Activated effector memory CD4-positive, alpha-beta T cell treated with anti-CD3 and anti-CD28 coated beads, Interleukin-2, amount 50 U/mL, for 16 hours (primary cell): ENCODE data around the gene ZFYVE28.

Source experiments
- DNase-seq: peaks from one replicate; pipeline ENCODE4 v3.0.0-alpha.2; 2020

The ZFYVE28 gene

DNA sequence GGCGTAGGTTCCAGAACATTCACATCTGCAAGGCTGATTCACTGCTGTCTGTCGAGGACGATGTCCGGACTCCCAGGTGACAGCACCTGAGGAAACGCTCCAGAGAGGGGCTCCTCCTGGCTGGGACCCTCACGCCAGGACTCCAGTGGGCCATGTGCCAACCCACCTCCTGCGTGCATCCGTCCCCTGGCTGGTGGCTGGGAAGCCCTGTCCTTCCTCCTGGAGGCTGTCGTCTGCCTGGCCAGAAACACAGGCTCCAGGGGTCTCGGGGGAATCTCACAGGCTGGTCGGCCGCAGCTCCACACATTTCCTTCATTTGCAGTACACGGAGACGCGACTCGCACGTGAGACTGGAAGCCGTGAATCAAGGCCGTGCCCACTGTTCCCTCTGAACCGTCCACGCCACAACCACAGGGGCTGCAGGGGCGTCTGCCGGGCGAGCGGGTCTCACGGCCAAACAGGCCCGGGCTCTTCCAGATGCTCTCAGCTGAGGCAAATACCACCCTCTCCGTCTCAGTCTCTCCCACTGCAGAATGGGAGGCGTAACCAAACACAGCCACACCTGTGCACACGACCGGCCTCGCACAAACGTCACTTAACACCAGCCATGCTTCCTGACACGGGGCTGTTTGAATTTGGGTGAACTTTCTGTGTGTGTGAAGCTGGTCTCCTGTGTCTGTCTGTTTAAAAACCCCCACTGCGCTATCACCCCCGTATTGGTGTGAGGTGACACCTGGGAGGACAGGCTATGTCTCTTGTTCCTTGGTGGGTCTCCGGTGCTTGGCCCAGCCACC, 117.8 kb downstream of the ZFYVE28 start:
- DNase-seq, result peak; percentile 59

DNA sequence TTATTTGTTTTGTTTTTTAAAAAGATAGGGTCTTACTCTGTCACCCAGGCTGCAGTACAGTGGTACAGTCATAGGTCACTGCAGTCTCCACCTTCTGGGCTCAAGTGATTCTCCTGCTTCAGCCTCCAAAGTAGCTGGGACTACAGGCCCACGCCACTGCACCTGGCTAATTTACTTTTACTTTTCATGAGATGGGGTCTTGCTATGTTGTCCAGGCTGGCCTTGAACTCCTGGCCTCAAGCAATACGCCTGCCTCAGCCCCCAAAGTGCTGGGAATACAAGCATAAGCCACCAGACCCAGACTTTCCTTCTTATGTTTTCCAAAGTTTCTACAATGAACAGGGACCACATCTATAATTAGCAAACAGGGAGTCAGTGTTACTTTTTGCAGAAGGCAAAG, 118.7 kb downstream of the ZFYVE28 start:
- DNase-seq, result peak; percentile 22

DNA sequence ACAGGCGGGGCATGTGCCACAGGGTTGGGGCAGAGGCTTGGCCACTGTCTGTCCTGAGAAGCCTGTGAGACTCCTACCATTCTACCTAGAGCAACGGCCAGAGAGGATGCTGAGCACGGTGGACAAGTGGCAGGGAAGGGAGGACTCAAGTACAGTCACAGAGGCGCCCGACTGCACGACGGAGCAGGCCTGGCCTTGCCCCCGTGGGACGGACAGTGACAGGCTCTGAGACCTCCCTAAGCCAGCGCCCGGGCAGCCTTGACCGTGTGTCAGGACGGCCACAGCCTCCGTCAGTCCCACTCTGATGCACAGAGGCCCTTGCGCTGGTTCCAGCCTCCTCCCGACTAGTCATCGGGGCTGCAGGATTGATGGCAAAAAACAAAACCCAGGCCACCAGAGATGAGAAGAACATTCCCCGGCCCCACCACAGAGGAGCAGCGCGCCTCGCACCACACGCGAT, 119.9 kb downstream of the ZFYVE28 start:
- DNase-seq, result peak; percentile 51

DNA sequence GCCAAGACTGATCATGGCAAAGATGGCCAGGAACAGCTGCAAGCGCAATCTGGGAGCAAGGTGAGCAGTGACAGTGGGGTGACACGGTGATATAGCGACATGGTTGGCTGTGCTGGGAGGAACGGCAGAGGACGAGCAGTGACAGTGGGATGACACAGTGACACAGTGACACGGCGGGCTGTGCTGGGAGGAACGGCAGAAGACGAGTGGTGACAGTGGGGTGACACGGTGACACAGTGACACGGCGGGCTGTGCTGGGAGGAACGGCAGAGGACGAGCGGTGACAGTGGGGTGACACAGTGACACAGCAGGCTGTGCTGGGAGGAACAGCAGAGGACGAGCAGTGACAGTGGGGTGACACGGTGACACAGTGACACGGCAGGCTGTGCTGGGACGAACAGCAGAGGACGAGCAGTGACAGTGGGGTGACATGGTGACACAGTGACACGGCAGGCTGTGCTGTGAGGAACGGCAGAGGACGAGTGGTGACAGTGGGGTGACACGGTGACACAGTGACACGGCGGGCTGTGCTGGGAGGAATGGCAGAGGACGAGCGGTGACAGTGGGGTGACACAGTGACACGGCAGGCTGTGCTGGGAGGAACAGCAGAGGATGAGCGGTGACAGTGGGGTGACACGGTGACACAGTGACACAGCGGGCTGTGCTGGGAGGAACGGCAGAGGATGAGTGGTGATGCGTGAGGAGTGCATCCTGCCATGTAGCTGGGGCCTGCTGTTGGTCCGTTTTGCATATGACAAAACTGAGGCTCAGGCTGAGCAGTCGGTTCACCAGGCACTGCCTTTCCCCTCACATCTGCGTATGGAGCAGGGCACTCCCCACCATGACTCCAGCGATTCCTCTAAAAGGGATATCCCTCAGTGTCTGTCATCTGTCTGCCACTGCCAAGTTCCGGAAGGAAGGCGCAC, 120.6 kb downstream of the ZFYVE28 start:
- DNase-seq, result peak; percentile 42

DNA sequence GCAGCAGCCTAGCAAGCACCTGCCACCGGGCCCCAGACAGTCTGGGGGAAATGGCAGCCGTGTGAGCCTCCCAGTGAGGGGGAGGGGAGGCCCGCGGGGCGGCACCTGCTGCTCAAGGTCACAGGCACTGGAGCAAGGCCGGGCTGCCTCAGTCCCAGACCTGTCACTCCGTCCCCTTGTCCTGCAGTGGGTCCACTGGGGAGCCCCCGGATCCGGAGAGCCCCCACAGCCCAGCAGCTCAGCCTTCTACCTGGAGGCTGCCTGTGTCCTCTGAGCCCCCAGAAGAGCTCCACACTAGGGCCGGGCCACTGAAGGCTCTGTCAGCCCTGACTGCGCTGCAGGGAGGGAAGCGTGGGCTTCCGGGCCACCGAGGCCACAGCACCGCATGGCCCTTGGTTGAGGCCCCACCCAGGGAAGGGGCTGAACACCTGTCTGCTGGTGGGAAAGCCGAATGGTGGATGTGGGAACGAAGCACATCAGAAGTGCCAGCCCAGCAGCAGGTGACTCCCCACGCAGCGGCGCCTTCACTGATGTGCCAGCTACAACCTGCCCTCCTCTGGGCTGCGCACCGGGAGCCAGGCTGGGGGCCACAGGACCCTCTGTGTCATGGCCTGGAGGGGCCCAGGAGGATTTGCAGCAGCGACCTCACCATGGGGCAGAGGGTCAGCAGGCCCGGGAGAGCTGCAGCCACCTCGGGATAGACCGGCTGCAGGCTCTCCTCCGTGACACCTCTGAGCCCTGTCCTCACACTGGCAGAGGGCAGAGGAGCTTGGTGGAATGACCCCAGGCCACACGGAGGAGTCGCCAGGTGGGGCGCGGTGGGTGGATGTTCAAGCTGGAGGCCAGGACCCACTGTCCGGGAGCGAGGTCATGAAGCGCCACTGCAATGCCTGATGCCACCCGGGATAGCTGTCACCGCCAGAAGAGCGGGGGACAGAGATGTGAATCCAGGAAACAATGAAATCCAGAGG, 121.5 kb downstream of the ZFYVE28 start:
- peak; percentile 58 for DNase-seq

DNA sequence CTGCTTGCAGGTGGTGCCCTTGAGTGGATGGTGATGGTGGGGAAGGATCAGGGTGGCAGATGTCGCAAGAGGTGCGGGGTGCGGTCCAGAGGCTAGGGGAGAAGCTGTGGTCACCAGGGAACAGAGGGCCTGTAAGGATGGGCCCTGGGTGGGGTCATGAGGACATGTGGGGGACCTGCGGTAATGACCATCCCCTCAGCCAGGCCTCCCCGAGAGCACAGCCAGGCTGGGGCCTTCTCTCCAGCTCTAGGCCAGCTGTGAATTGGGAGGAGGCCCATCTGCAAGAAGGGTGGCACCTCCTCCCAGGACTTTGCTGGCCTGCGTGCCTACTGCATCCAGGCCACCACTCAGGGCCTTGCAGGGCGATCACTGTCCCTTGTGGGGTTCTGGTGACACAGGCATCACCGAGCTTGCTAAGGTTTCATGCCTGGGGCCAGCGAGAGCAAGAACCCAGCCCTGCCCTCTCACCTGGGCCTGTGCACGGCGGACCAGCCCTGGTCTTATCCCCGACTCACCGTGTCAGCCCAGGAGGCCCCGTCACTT, 122.5 kb downstream of the ZFYVE28 start:
- peak; percentile 56 for DNase-seq

DNA sequence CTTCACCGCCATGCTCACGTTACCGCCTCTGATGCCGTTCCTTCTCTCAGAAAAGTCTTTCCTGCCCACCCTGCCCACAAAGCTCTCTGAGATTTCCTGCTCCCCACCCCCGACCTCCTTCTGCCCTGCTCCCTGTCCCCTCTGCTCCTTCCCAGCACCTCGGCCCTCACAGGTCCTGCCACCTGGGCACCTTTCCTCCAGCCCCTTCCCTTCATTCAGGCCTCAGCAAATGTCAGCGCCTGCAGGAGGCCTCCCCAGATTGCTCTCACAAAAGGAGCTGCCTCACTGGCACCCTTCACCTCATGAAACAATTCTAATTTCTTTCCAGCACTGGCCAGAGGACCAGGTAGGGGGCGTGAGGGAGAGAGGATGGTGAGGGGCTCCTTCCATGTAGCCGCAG, 122.9 kb downstream of the ZFYVE28 start:
- peak; percentile 31 for DNase-seq

DNA sequence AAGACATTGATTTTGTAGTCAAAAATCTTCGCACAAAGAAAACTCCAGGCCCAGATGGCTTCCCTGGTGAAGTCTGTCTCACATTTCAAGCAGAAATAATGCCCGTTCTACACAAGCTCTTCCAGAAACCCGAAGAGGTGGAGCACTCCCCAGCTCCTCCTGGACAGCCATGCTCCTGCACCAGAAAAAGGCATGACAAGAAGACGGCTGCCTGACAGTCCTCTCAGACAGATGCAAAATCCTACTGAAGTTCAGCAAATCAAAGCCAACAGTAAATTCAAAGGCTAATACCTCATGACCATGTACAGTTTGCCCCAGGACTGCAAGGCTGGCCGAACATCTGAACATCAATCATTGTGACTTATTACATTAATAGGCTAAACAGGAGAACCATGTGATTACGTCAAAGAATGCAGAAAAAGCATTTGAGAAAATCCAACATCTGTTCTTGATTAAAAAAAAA, 125.8 kb downstream of the ZFYVE28 start:
- DNase-seq, result no peak

DNA sequence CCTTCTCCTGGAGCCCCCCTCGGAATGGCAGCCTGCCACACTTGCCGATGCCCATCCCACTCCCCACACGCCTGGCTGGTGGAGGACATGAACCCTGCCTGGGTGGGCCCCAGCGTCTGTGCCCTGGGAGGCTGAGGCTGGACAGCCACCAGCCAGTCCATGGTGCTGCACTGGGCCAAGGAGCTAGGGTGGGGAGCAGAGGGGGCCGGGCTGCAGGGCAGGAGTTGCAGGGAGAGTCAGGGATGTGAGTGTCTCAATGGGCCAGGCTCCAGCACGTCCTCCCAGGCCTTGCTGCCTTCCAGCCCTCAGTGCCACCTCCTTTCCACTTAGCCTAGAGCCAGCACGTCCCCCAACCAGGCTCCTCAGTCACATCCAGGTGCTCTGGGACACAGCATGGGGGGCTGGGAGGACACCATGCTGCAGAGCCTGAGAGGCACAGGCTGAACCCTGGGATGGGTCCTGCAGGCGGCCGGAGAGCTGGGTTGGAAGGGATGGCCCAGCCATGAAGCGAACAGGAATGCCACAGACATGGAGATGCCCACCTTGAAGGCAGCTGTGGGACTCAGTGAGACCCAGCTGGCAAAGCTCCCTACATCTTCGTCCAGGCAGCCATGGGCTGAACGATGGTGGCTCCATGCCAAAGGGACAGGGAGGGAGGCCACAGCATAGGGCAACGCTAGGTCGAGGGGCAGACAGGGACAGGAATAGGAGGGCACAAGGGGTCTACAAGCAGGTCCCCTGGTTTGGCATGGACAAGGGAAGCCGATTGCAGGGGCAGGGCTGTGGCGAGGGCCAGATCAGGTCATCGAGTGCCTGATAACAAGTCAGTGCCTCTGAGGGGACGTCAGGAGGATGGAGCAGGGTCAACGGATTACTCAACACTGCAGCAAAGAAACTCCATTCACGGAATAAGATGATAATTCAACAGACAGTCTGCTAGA, 126.5 kb downstream of the ZFYVE28 start:
- peak; percentile 61 for DNase-seq

DNA sequence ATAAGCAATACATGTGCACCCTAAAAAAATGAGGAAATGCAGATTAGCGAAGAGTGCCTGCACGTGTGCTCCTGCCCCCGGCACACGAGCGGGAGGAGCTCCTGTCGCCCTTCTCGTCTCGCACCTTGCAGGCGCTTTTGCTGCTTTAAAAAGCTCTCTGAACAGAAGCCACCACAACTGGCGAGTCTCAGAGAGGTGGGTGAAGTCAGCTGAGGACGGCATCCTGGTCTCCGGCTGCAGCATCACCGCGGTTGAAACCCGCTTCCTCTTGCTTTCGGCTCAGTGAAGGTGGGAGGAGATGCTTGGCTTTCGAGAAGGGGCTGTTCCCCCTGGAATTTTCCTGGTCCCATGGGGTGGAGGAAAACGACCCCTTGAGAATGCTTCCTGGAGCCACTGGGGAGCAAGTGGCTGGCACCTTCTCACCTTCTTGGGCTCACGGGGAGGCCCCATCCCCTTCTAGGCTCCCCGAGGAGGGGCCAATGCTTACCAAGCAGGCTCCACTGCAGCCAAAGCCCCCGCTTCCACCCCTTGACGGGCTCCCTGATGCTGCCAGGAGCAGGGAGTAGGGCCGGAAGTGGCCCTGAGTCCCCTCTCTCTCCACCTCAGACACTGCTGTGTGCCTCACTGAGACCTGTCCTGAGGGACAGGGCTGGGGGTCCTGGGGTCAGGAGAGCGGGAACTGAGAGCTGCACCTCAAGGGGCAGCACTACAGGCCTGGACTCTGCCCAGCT, 127.3 kb downstream of the ZFYVE28 start:
- DNase-seq, result peak; percentile 77

DNA sequence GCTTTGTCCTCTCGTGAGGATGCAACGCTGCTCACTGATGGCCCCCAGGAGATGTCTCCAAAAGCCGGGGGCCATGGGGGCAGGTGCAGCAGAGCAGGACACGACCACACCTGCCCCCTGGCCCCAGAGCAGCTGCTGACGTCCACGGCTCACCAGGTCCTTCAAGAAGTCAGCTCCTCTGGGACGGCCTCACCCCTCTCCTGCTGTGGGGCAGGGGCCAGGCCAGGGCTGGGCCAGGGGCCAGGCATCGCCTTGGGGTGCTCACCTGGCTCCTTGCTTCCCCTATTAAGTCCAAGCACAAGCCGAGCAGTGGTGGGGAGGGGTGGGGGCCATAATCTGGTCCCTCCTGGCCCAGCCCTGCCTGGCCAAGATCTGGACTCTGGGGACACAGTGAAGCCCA, 128.0 kb downstream of the ZFYVE28 start:
- DNase-seq, result no peak

DNA sequence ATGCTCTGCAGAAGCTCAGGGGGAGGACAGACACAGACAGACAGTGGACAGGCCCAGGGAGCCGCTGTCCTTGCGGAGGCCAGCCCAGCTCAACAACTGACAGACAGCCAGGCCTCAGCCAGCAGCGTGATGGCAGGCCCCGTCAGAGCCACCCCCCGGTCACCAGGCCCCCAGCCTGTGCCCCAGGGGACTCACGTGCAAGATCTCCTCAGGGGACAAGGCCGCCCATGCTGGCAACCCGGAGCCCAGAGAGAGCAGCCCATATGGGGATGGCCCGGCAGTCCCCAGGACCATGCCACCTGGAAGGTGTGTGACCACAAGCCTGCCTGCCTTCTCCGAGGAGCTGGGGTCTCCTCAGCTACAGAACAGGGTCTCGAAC, 128.5 kb downstream of the ZFYVE28 start:
- DNase-seq, result peak; percentile 58

DNA sequence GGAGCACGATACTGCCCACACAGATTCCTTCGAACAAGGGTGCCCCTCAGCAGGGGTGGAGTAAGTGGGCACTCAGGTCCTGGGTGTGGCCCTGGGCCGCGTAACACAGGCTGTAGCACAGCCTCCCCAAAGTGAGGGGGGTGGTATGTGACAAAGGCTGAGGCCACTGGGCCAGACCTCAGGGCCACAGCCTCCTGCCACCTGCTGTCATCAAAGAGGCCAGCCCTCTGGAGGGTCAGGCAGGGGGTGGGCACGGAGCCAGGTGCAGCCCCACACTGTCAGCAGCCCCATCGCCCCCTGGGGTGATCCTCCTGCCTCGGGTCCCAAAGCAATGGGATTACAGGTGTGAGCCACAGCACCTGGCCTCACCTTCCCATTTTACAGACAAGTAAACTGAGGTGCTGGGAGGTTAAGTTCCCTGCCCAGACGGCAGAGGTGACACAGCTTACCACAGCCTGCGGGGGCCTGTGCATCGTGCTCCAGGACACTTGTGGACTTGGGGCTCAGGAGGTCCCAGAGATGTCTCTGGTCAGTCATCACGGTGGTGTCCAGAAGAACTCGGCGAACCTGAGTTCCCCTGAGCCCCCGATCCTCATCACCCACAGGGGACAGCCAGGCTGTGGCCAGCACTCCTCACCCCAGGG, 129.0 kb downstream of the ZFYVE28 start:
- DNase-seq, result peak; percentile 50

DNA sequence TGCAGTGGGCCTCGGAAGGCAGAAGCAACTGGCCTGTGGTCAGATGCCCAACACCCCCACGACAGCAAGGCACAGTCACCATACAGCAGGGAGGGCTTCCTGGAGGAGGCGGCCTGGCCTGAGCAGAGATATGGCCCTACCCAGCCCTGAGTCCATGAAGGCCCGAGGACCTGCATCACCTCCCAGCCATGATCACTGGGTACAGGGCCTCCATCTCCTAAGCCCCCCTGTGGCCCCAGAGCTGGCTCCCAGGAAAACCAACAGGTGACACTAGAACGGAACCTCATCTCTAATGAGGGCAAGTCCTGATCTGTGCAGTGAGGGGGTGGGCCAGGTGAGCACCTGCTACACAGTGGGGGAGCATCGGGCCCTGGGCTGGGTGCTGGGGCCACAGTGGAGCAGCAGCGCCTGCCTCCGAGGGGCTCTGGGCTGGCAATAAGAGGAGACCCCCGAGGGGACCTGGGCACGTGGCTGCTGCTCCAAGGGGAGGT, 130.3 kb downstream of the ZFYVE28 start:
- peak; percentile 60 for DNase-seq

DNA sequence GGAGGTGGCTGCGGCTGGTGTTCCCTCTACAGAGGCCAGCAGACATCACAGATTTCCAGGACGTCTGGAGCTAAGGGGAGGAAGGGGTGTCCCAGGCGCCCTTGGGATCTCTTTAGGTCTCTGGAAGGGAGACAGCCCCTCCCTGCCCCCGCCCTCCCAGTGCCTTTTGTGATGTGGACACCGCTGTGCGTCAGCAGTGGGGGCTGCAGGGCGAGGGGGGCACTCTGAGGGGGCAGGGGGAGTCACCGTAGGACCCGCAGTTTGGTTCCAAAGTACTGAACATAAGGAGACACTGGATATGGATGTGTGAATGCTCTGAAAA, 130.9 kb downstream of the ZFYVE28 start:
- no peak for DNase-seq

DNA sequence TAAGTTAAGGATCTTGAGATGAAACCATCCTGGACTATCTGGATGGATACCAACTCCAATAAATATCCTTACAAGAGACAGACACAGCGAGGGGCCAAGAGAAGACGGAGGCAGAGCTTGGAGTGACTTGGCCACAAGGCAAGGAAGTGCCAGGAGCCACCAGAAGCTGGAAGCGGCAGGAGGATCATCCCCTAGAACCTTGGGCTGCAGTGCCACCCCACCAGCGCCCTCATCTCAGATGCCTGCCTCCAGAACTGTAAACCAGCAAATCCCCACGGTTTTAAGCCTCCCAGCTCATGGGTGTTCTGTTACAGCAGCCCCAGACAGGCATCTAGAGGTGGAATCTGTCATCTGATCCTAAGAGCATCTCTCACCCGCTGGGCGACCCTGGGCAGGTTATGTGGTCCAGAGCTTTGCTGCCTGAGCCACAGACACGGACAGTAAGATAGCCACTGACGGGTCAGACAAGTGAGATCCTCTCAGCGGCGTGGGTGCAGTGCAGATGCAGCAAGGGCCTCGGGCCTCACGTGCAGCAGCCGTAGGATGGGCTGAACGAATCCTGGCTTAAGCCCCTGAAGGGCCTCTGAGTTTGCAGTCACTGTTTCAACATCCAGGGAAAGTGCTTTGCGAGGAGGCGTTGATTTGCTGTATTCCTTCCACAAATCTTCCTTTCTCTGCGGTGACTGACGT, 131.4 kb downstream of the ZFYVE28 start:
- DNase-seq, result peak; percentile 46

DNA sequence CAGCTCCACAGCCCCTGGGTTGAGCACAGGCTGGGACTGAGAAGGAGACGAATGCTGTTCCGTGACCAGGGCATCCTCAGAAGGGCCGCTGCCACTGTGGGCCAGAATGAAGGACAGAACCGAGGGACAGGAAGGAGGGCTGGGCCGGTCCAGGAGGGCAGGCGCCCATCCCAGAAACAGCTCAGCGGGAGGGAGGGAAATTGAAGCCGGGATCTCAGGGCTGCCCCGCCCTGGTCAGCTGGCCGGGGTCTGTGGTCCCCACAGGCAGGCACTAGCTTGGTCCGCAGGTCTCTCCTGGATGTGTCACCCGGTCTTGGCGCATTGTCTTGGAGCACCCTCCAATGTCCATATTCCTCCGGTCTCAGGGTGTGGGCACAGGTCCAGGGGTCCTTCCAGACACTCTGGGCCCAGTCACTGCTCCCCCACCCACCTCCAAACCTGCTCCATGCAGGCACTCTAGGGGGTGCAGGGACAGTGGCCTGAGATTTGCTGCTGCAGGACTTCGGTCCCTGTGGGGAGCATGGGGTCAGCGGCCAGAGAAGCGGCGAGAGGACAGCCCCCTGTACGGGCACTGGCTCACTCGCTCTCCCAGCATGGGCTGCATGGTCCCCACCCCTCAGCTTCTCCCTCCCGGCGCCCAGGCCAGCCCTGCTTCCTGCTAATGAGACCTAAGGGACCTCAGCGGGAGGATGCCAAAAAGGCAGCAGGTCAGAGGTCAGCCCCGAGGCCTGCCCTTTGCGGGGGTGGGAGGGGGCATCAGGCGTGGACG, 132.6 kb downstream of the ZFYVE28 start:
- peak; percentile 50 for DNase-seq

DNA sequence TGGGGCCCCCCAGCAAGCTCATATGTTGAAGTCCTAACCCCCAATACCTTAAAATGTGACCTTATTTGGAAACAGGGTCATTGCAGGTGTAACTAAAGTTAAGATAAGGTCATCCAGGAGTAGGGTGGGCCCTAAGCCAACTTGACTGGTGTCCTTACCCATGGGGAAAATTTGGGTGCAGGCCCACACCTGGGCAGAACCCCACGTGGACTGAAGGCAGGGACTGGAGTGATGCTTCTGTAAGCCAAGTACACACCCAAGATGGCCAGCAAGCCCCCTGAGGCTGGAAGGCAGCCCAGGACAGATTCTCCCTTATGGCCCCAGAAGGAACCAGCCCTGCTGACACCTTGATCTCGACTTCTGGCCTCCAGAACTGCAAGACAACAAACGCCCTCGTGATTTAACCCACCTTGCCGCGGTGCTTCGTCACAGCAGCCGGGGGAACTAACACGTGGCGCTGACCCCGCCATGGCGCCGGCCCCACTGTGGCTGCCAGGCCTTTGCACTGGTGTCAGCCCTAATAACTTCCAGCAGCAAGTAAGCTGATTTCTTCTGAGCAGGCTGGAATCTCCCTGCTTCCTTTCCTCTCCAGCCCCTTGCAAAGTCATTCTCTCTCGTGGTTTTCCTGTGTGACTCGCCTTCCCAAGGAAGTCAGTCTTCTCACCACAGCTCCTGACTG, 133.4 kb downstream of the ZFYVE28 start:
- DNase-seq, result peak; percentile 54
